ENCODE results near the gene SYT17. TPM values are rescaled to one million over a fixed set of nuclear protein-coding genes. Genes with fewer than 3 reads are reported as not detected.

The SYT17 gene
- total RNA-seq, 1 experiment from 2014 or later: 11.8 TPM

DNA sequence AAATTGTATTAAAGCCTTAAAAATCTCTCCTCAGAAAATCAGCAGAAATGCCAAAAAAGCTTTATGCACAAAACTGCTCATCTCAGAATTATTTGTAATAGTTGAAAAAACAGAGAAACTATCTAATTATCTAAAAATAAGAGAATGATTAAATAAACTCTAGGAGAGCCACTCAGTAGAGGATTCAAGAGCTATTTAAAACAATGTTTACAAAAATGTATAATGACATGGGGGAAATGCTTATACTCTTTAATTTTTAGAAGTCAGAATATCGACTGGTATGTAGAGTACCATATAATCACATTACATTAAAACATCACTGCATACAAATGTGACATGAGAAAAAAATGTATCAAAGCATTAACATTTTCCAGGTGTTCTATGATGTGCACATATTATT lies 129.4 kb downstream of the SYT17 start:
- intact Hi-C loops (cut with micrococcal nuclease): no loop called here
- Histone ChIP-seq H3K27ac (ENCODE audit: low read length) (no peak overlapping the region), H4K20me1 (ENCODE audit: low read length) (no peaks in the 10 kb centered on the region), H2AFZ (ENCODE audit: low read length) (no peak overlapping the region), H3K9ac (ENCODE audit: low read length) (no peak overlapping the region), H3K9me3 (ENCODE audit: low read length) (no peaks in the 10 kb centered on the region), H3K4me1 (ENCODE audit: insufficient read depth, low read length) (no peaks in the 10 kb centered on the region), H3K79me2 (ENCODE audit: low read length) (no peaks in the 10 kb centered on the region), H3K4me2 (ENCODE audit: low read length) (no peak overlapping the region), H3K36me3 (ENCODE audit: low read depth, low read length) (no peaks in the 10 kb centered on the region), H3K27me3 (ENCODE audit: low read length) (peaks cover 6% of the 10 kb centered on the region; the same call in 1 of the 2 replicates), H3K9me2 (replicated peaks; ENCODE audit: low read length) (no peaks in the 10 kb centered on the region), H3F3A (ENCODE audit: low read length, unreplicated experiment) (no peaks in the 10 kb centered on the region), H3K4me3 (ENCODE audit: low read length) (no peak overlapping the region)
- ChIA-PET CTCF (no interaction called here), POLR2A (ENCODE audit: unreplicated experiment) (no interaction called here)
- DNase-seq (no peak), ATAC-seq (no peak)
- BruUV-seq (replicated peaks): no TSS peak
- no peak for TF ChIP-seq EZH2 (IDR thresholded peaks at IDR 0.05; ENCODE audit: low read length, unreplicated experiment)
- no peak for TF ChIP-seq CTCF (conservative IDR thresholded peaks at IDR 0.05; ENCODE audit: low read depth, low read length)
- no peak for TF ChIP-seq EZH2phosphoT487 (IDR thresholded peaks at IDR 0.05; ENCODE audit: borderline replicate concordance, low read length)

GRCh38 chr16:19299565-19299964 lies 131.5 kb downstream of the SYT17 start:
- no peak overlapping the region for H3K4me2 ChIP-seq (ENCODE audit: low read length)
- intact Hi-C loops (cut with micrococcal nuclease): no loop called here

More at GRCh38 chr16:19299565-19299964, 131.5 kb downstream of the SYT17 start:
- ATAC-seq (no peak), DNase-seq (no peak)
- Histone ChIP-seq H3K27ac (ENCODE audit: low read length) (no peak overlapping the region), H3K9ac (ENCODE audit: low read length) (no peak overlapping the region), H3K4me3 (ENCODE audit: low read length) (no peak overlapping the region), H3K36me3 (ENCODE audit: low read depth, low read length) (no peaks in the 10 kb centered on the region), H3K9me2 (replicated peaks; ENCODE audit: low read length) (no peaks in the 10 kb centered on the region), H3K27me3 (ENCODE audit: low read length) (peaks cover 6% of the 10 kb centered on the region; the same call in 1 of the 2 replicates), H3K4me1 (ENCODE audit: insufficient read depth, low read length) (no peaks in the 10 kb centered on the region), H2AFZ (ENCODE audit: low read length) (no peak overlapping the region), H3K9me3 (ENCODE audit: low read length) (no peaks in the 10 kb centered on the region), H4K20me1 (ENCODE audit: low read length) (no peaks in the 10 kb centered on the region), H3K79me2 (ENCODE audit: low read length) (no peaks in the 10 kb centered on the region), H3F3A (ENCODE audit: low read length, unreplicated experiment) (no peaks in the 10 kb centered on the region)
- ChIA-PET POLR2A (ENCODE audit: unreplicated experiment) (no interaction called here), CTCF (interaction anchor here (0.6 kb wide), 1 partner anchor 52 kb away, joined by 3 read pairs; no protein-coding TSS in a partner anchor)
- no TSS peak for BruUV-seq (replicated peaks)
- TF ChIP-seq EZH2 (IDR thresholded peaks at IDR 0.05; ENCODE audit: low read length, unreplicated experiment): no peak
- TF ChIP-seq EZH2phosphoT487 (IDR thresholded peaks at IDR 0.05; ENCODE audit: borderline replicate concordance, low read length): no peak
- no peak for TF ChIP-seq CTCF (conservative IDR thresholded peaks at IDR 0.05; ENCODE audit: low read depth, low read length)
